ENCODE results near the gene GKN1.

DNA sequence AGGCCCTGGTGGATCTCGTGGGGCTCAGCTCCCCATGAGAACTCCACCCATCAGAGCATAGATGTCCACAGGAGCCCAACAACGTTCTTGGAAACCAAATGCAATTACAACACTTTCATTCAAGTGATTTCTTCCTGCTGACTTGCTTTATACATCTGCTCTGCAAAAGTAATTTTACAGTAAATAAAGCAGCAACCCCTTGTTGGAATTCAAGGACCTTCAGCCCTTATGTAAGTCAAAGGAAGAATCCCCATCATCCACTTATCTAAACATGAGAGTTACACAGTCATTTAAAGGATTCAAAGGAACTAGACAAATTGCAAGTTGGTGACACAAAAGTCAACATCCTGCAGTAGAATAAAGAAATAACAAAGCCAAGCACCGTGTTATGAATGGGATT is 21.5 kb downstream of the GKN1 start:
- TF ChIP-seq, protein P1, sequence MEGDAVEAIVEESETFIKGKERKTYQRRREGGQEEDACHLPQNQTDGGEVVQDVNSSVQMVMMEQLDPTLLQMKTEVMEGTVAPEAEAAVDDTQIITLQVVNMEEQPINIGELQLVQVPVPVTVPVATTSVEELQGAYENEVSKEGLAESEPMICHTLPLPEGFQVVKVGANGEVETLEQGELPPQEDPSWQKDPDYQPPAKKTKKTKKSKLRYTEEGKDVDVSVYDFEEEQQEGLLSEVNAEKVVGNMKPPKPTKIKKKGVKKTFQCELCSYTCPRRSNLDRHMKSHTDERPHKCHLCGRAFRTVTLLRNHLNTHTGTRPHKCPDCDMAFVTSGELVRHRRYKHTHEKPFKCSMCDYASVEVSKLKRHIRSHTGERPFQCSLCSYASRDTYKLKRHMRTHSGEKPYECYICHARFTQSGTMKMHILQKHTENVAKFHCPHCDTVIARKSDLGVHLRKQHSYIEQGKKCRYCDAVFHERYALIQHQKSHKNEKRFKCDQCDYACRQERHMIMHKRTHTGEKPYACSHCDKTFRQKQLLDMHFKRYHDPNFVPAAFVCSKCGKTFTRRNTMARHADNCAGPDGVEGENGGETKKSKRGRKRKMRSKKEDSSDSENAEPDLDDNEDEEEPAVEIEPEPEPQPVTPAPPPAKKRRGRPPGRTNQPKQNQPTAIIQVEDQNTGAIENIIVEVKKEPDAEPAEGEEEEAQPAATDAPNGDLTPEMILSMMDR (IDR thresholded peaks at IDR 0.05), result no peak
- TF ChIP-seq POLR2AphosphoS5 (IDR thresholded peaks at IDR 0.05) (no peak), POLR2A (IDR thresholded peaks at IDR 0.05) (no peak), EP300 (IDR thresholded peaks at IDR 0.05) (no peak)
